A549 (cell line): ENCODE results near the gene HOXB1.

Experiments used
- CTCF ChIP-seq: fragments of >200 bp; sonication (Bioruptor Twin); formaldehyde crosslinking; IDR thresholded peaks from 3 replicates; pipeline ENCODE4 v1.5.1; 2016
- EP300 ChIP-seq, 2 experiments: fragments of >200 bp; sonication (Bioruptor Twin); formaldehyde crosslinking; IDR thresholded peaks; 2 replicates in 1 of 2; 3 replicates in 1 of 2; pipeline ENCODE4 v1.6.1; 2016 to 2017
- JUN ChIP-seq, 2 experiments: fragments of >200 bp; sonication (Bioruptor Twin); formaldehyde crosslinking; IDR thresholded peaks; 2 replicates in 1 of 2; 3 replicates in 1 of 2; pipeline ENCODE4 v1.6.1; 2016 to 2017
- KDM1A ChIP-seq: fragments of 200-600 bp; sonication (generic); IDR thresholded peaks from 2 replicates; pipeline ENCODE4 v1.6.1; 2016; ENCODE audit warnings: low read depth, mild to moderate bottlenecking
- MAFK ChIP-seq: fragments of 450-650 bp; IDR thresholded peaks from 2 replicates; pipeline ENCODE4 v1.6.1; 2014; ENCODE audit not compliant: partially characterized antibody
- RCOR1 ChIP-seq: fragments of 150-350 bp; IDR thresholded peaks from 2 replicates; pipeline ENCODE4 v1.6.1; 2014; ENCODE audit warnings: antibody characterized with exemption, low read length, low read depth
- REST ChIP-seq: fragments of 200-600 bp; sonication (generic); IDR thresholded peaks from 2 replicates; pipeline ENCODE4 v1.6.1; 2016; ENCODE audit warnings: antibody characterized with exemption, mild to moderate bottlenecking, moderate library complexity
- SMC3 ChIP-seq: fragments of >200 bp; sonication (Bioruptor Twin); formaldehyde crosslinking; IDR thresholded peaks from 3 replicates; pipeline ENCODE4 v1.6.1; 2018; ENCODE audit warnings: inconsistent platforms
- USF2 ChIP-seq: fragments of 450-650 bp; IDR thresholded peaks from 2 replicates; pipeline ENCODE4 v1.6.1; 2014; ENCODE audit warnings: antibody characterized with exemption

- no peak for TF ChIP-seq KDM1A
- TF ChIP-seq REST: no peak
- TF ChIP-seq RCOR1: no peak
- TF ChIP-seq JUN (IDR thresholded peaks at IDR 0.05): peak; percentile 40 to 45; a peak in 2 of 5 replicates
- TF ChIP-seq USF2: no peak
- no peak for TF ChIP-seq EP300 (IDR thresholded peaks at IDR 0.05)
- no peak for TF ChIP-seq MAFK
- no peak for TF ChIP-seq CTCF
- TF ChIP-seq SMC3: peak; percentile 20; the same call in 1 of the 3 replicates
Measured at GRCh38 chr17:48555258-48556228, 24.7 kb upstream of the HOXB1 start.
